Mammary epithelial cell (primary cell): Measurements from ENCODE around the gene BRCA2.

Experiments
- EZH2 ChIP-seq: IDR thresholded peaks from 2 replicates; pipeline ENCODE4 v1.6.1; 2012; ENCODE audit warnings: low read length, inconsistent platforms, borderline replicate concordance
- TF ChIP-seq, protein P1 (sequence below), 2 donors: IDR thresholded peaks in 1 of 2; conservative IDR thresholded peaks in 1 of 2; 2 replicates each; pipeline ENCODE4 v1.5.1; 2011 to 2012; ENCODE audit warnings: inconsistent platforms in 2 of 2, low read length in 2 of 2, mild to moderate bottlenecking in 2 of 2, control low read depth in 1 of 2, low read depth in 1 of 2; ENCODE audit not compliant: insufficient read depth in 1 of 2; ENCODE audit errors: extremely low read depth in 1 of 2

DNA sequence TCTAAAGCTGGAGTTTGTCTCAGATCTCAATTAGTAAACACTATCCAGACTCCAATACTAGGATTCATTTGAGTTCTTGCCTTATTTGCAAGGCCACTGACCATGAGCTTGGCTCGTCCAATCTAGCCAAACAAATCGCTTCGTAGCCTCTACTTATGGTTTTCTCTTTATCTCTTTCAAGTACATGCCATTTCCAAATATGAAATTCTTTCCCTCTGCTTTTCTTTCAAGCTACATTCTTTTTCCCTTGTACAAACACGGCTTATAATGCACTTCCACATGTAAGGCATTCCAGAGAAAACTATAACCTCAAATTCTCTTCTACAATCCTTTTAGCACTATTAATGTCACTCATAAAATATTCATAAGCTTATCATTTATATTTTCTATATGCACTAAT lies 123.6 kb downstream of the BRCA2 start:
- no peak for TF ChIP-seq EZH2
- TF ChIP-seq, protein P1, sequence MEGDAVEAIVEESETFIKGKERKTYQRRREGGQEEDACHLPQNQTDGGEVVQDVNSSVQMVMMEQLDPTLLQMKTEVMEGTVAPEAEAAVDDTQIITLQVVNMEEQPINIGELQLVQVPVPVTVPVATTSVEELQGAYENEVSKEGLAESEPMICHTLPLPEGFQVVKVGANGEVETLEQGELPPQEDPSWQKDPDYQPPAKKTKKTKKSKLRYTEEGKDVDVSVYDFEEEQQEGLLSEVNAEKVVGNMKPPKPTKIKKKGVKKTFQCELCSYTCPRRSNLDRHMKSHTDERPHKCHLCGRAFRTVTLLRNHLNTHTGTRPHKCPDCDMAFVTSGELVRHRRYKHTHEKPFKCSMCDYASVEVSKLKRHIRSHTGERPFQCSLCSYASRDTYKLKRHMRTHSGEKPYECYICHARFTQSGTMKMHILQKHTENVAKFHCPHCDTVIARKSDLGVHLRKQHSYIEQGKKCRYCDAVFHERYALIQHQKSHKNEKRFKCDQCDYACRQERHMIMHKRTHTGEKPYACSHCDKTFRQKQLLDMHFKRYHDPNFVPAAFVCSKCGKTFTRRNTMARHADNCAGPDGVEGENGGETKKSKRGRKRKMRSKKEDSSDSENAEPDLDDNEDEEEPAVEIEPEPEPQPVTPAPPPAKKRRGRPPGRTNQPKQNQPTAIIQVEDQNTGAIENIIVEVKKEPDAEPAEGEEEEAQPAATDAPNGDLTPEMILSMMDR (conservative IDR thresholded peaks at IDR 0.05 in 1 of 2, IDR thresholded peaks at IDR 0.05 in 1 of 2; ENCODE audit: extremely low read depth in 1 of 2, insufficient read depth in 1 of 2, low read depth in 1 of 2, low read length in 2 of 2): no peak
